Measurements from ENCODE around the gene NUDT7. TPM values are rescaled to one million over a fixed set of nuclear protein-coding genes. Genes with fewer than 3 reads are reported as not detected.

Gene NUDT7
- total RNA-seq, 4 donors from 2014 or later, result 6.8 to 16.2 (median 11.0) TPM

DNA sequence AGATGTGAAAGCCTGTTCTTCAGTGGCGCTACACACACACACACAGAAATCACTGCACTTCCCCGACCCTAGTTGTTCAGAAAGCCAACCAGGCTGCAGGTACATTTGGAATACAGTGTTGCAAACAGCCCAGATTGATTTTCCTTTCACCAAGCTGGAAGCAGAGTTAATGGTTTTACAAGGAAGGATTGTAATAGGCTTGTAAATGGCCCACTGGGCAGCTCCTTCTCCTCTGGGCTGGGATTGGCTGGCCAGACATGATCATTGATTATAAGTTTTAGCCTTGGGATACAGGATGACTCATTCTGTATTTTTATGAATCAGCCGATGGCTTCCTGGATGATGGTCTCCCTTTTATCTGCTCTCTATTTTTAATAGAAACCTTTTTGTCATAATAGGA lies 68.6 kb downstream of the NUDT7 start:
- DNase-seq (ENCODE audit: extremely low spot score), result no peak
- no peaks in the 10 kb centered on the region for H3K36me3 ChIP-seq
- peaks cover 0 to 77% (median 15%) of the 10 kb centered on the region in 4 donors for H3K27me3 ChIP-seq
- 88% methylated on average over 3 of the region's 3 CpGs for WGBS
- no peak overlapping the region for H3K27ac ChIP-seq (replicated peaks in 1 of 4)
- H3K4me1 ChIP-seq, result peaks cover 4 to 19% (median 17%) of the 10 kb centered on the region in 4 donors
- intact Hi-C loops (cut with DNase I), result no loop called here
- TF ChIP-seq POLR2A (IDR thresholded peaks at IDR 0.05; ENCODE audit: low read depth), result no peak
- no peak for TF ChIP-seq POLR2AphosphoS5 (IDR thresholded peaks at IDR 0.05)
- TF ChIP-seq, protein P1, sequence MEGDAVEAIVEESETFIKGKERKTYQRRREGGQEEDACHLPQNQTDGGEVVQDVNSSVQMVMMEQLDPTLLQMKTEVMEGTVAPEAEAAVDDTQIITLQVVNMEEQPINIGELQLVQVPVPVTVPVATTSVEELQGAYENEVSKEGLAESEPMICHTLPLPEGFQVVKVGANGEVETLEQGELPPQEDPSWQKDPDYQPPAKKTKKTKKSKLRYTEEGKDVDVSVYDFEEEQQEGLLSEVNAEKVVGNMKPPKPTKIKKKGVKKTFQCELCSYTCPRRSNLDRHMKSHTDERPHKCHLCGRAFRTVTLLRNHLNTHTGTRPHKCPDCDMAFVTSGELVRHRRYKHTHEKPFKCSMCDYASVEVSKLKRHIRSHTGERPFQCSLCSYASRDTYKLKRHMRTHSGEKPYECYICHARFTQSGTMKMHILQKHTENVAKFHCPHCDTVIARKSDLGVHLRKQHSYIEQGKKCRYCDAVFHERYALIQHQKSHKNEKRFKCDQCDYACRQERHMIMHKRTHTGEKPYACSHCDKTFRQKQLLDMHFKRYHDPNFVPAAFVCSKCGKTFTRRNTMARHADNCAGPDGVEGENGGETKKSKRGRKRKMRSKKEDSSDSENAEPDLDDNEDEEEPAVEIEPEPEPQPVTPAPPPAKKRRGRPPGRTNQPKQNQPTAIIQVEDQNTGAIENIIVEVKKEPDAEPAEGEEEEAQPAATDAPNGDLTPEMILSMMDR (IDR thresholded peaks at IDR 0.05), result no peak
- TF ChIP-seq EP300 (IDR thresholded peaks at IDR 0.05), result no peak
- H3K9me3 ChIP-seq, result no peaks in the 10 kb centered on the region
- no peak overlapping the region for H3K4me3 ChIP-seq

Other genes with a start within 250 kb of the NUDT7 start
- gene VAT1L, start 66.0 kb downstream of the NUDT7 start, total RNA-seq, result 1 to 10 TPM; 1.7 to 6.3 (median 2.9) TPM

Measured in esophagus muscularis mucosa (tissue), 4 donors.